A549 (cell line): Measurements from ENCODE around the gene GNL1. TPM values are rescaled to one million over a fixed set of nuclear protein-coding genes. Genes with fewer than 3 reads are reported as not detected.

Experiments
- ATAC-seq, 2 experiments: fragments of 200-7000 bp in 1 of 2; fragments of >200 bp in 1 of 2; cut with Nextera tagmentation in 1 of 2; cut with Tn5 transposase in 1 of 2; 3 replicates each; pipeline versions ENCODE4 v1.8.0 to v1.9.1; 2018 to 2020; ENCODE audit warnings: mild to moderate bottlenecking in 1 of 2, moderate library complexity in 1 of 2
- CTCF ChIA-PET: fragments of 300-600 bp; sonication (Branson Sonifier 250); formaldehyde crosslinking; extraction: SDS; loops from one replicate; lab custom pipeline; 2021; ENCODE audit warnings: antibody characterized with exemption, inconsistent platforms; lab: Yijun Ruan, JAX
- POLR2A ChIA-PET: fragments of 350-600 bp; formaldehyde crosslinking; extraction: SDS; loops from one replicate; lab custom pipeline; 2021; ENCODE audit warnings: antibody characterized with exemption, inconsistent platforms; lab: Yijun Ruan, JAX
- DNase-seq, 2 experiments: peaks; one replicate each; pipeline versions ENCODE4 v3.0.0 to v3.0.0-alpha.2; 2011 to 2016; ENCODE audit warnings: low read depth in 1 of 2, low spot score in 1 of 2
- FAIRE-seq: peaks from 2 replicates; lab custom pipeline; 2011; peaks lifted over from hg19 to GRCh38; lab: Jason Lieb, UNC
- H3K27ac ChIP-seq, 2 experiments: fragments of >200 bp; sonication (Bioruptor Twin); formaldehyde crosslinking; 3 replicates each; pipeline ENCODE4 v1.5.1; 2016 to 2017
- H3K4me1 ChIP-seq: fragments of >200 bp; sonication (Bioruptor Twin); formaldehyde crosslinking; 3 replicates; pipeline ENCODE4 v1.6.1; 2016
- H3K4me2 ChIP-seq: fragments of >200 bp; sonication (Bioruptor Twin); formaldehyde crosslinking; 3 replicates; pipeline ENCODE4 v1.6.1; 2016
- H3K4me3 ChIP-seq: fragments of >200 bp; sonication (Bioruptor Twin); formaldehyde crosslinking; 3 replicates; pipeline ENCODE4 v1.5.1; 2016
- H3K9me3 ChIP-seq: fragments of >200 bp; sonication (Bioruptor Twin); formaldehyde crosslinking; 3 replicates; pipeline ENCODE4 v1.6.1; 2016
- BHLHE40 ChIP-seq: IDR thresholded peaks from 2 replicates; pipeline ENCODE4 v1.6.1; 2012; ENCODE audit warnings: low read depth, low read length, inconsistent platforms
- CBX8 ChIP-seq: fragments of 200-600 bp; sonication (generic); IDR thresholded peaks from 2 replicates; pipeline ENCODE4 v1.6.1; 2016
- CEBPB ChIP-seq, 2 experiments: fragments of >200 bp in 1 of 2; sonication (Bioruptor Twin) in 1 of 2; formaldehyde crosslinking in 1 of 2; IDR thresholded peaks; 2 replicates each; pipeline ENCODE4 v1.6.1; 2012 to 2016
- FOSL2 ChIP-seq, 2 experiments: fragments of 450-650 bp in 1 of 2; fragments of >200 bp in 1 of 2; sonication (Bioruptor Twin) in 1 of 2; formaldehyde crosslinking; IDR thresholded peaks; 2 replicates each; pipeline versions ENCODE4 v1.5.0 to v1.6.1; 2016 to 2020; ENCODE audit warnings: mild to moderate bottlenecking in 1 of 2, moderate library complexity in 1 of 2
- HDAC2 ChIP-seq: fragments of 200-600 bp; sonication (generic); IDR thresholded peaks from 2 replicates; pipeline ENCODE4 v1.6.1; 2016
- HOXA7 ChIP-seq: fragments of 250-450 bp; sonication (Bioruptor Pico); IDR thresholded peaks from 2 replicates; pipeline ENCODE4 v1.5.0; 2020; ENCODE audit warnings: mild to moderate bottlenecking, moderate library complexity
- KDM5A ChIP-seq: fragments of 200-600 bp; sonication (generic); IDR thresholded peaks from 2 replicates; pipeline ENCODE4 v1.6.1; 2016; ENCODE audit warnings: antibody characterized with exemption, mild to moderate bottlenecking
- MAFK ChIP-seq: fragments of 450-650 bp; IDR thresholded peaks from 2 replicates; pipeline ENCODE4 v1.6.1; 2014; ENCODE audit not compliant: partially characterized antibody
- MYC ChIP-seq: IDR thresholded peaks from 2 replicates; pipeline ENCODE4 v1.6.1; 2012; ENCODE audit warnings: mild to moderate bottlenecking, inconsistent platforms, low read length, improper control_type of control experiment, borderline replicate concordance
- PHF8 ChIP-seq: fragments of 200-600 bp; sonication (generic); IDR thresholded peaks from 2 replicates; pipeline ENCODE4 v1.6.1; 2016; ENCODE audit warnings: low read depth, mild to moderate bottlenecking, antibody characterized with exemption, moderate library complexity, borderline replicate concordance
- POLR2A ChIP-seq: IDR thresholded peaks from 2 replicates; pipeline ENCODE4 v1.6.1; 2012; ENCODE audit warnings: mild to moderate bottlenecking, low read length
- RAD21 ChIP-seq, 2 experiments: fragments of >200 bp in 1 of 2; sonication (Bioruptor Twin) in 1 of 2; formaldehyde crosslinking in 1 of 2; IDR thresholded peaks in 1 of 2; conservative IDR thresholded peaks in 1 of 2; 2 replicates in 1 of 2; 3 replicates in 1 of 2; pipeline ENCODE4 v1.6.1; 2012 to 2018; ENCODE audit warnings: inconsistent platforms in 1 of 2
- RNF2 ChIP-seq: fragments of 200-600 bp; sonication (generic); IDR thresholded peaks from 2 replicates; pipeline ENCODE4 v1.6.1; 2016; ENCODE audit warnings: low read depth, mild to moderate bottlenecking, antibody characterized with exemption, moderate library complexity, borderline replicate concordance
- TFCP2L1 ChIP-seq: fragments of 250-450 bp; sonication (Bioruptor Pico); IDR thresholded peaks from 2 replicates; pipeline ENCODE4 v1.5.0; 2021; ENCODE audit warnings: mild to moderate bottlenecking
- TP53 ChIP-seq: fragments of 250-450 bp; sonication (Bioruptor Pico); IDR thresholded peaks from 2 replicates; pipeline ENCODE4 v1.5.0; 2021; ENCODE audit warnings: mild to moderate bottlenecking, moderate library complexity
- ZC3H11A ChIP-seq: fragments of 450-650 bp; IDR thresholded peaks from 2 replicates; pipeline ENCODE4 v1.6.1; 2014; ENCODE audit warnings: antibody characterized with exemption, mild to moderate bottlenecking
- ZFP36 ChIP-seq: fragments of 450-650 bp; IDR thresholded peaks from 2 replicates; pipeline ENCODE4 v1.6.1; 2014; ENCODE audit warnings: borderline replicate concordance; ENCODE audit not compliant: partially characterized antibody
- WGBS: methylation state at CpG from one replicate; pipeline ENCODE4 v1.1.6; 2017; ENCODE audit errors: missing lambda C conversion rate; 5-methylcytosine and 5-hydroxymethylcytosine counted together
- polyA plus RNA-seq, 4 experiments: library from polyadenylated mRNA; depleted of rRNA in 3 of 4; stranded (reverse); fragments of >200 nt; fragmentation: RNase III in 1 of 4; extraction: RNeasy Plus Mini Kit Qiagen cat#74134 plus additional on column Dnase treatment in 1 of 4; gene quantifications; 2 replicates in 3 of 4; 3 replicates in 1 of 4; pipeline ENCODE4 v1.2.3, GENCODE V29; 2011 to 2017
- TF ChIP-seq, protein P1 (sequence below): fragments of 150-350 bp; IDR thresholded peaks from 2 replicates; pipeline ENCODE4 v1.6.1; 2014; ENCODE audit warnings: low read depth, mild to moderate bottlenecking, low read length
- TF ChIP-seq, protein P2 (sequence below): IDR thresholded peaks from 2 replicates; pipeline ENCODE4 v1.6.1; 2012; ENCODE audit warnings: low read depth, borderline replicate concordance
- TF ChIP-seq, protein P3 (sequence below): fragments of 250-450 bp; sonication (Bioruptor Pico); IDR thresholded peaks from 2 replicates; pipeline ENCODE4 v1.5.0; 2021; ENCODE audit warnings: mild to moderate bottlenecking, moderate library complexity, borderline replicate concordance
- TF ChIP-seq, protein P4 (sequence below): fragments of >200 bp; sonication (Bioruptor Twin); formaldehyde crosslinking; IDR thresholded peaks from 3 replicates; pipeline ENCODE4 v1.5.1; 2016
- TF ChIP-seq, protein P5 (sequence below): IDR thresholded peaks from 2 replicates; pipeline ENCODE4 v1.6.1; 2012

The GNL1 gene
- polyA plus RNA-seq, 2 of the 4 experiments (the other 2 are of a cell fraction), result 18.5 to 27.2 TPM

DNA sequence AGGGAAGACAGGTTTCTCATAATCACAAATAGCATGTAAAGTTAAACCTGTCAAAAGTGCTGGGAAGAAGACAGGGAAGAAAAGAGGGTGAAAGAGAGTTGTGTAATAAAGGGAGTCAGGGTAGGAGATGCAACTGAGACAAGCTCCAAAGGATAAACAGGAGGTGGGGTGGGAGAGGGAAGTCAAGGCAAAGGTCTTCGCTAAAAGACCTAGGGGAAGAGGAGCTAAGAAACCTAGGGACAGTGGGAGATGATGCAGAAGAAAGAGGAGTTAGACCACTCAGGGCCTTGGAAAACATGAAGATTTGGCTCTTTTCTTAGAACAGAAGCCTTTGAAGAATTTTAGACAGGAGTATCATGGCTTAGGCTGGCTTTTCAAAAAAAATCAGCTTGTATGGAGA is 7.8 kb upstream of the GNL1 start:
- H3K9me3 ChIP-seq, result no peaks in the 10 kb centered on the region
- DNase-seq, result no peak
- ATAC-seq, result no peak
- H3K27ac ChIP-seq, result no peak overlapping the region
- ChIA-PET CTCF (interaction anchor here (1.9 kb wide), 1 partner anchor 23 kb away, joined by 7 read pairs; no protein-coding TSS in a partner anchor), POLR2A (no interaction called here)
- FAIRE-seq, result no peak
- H3K4me2 ChIP-seq, result no peak overlapping the region
- 88% methylated on average over 1 of the region's 1 CpG for WGBS
- no peaks in the 10 kb centered on the region for H3K4me1 ChIP-seq
- TF ChIP-seq KDM5A, result no peak
- TF ChIP-seq, protein P1, sequence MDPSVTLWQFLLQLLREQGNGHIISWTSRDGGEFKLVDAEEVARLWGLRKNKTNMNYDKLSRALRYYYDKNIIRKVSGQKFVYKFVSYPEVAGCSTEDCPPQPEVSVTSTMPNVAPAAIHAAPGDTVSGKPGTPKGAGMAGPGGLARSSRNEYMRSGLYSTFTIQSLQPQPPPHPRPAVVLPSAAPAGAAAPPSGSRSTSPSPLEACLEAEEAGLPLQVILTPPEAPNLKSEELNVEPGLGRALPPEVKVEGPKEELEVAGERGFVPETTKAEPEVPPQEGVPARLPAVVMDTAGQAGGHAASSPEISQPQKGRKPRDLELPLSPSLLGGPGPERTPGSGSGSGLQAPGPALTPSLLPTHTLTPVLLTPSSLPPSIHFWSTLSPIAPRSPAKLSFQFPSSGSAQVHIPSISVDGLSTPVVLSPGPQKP, result no peak
- no peak for TF ChIP-seq POLR2A
- TF ChIP-seq, protein P2, sequence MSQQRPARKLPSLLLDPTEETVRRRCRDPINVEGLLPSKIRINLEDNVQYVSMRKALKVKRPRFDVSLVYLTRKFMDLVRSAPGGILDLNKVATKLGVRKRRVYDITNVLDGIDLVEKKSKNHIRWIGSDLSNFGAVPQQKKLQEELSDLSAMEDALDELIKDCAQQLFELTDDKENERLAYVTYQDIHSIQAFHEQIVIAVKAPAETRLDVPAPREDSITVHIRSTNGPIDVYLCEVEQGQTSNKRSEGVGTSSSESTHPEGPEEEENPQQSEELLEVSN, result no peak
- no peak for TF ChIP-seq HOXA7 (CRISPR knock-in tag)
- no peak for TF ChIP-seq ZC3H11A
- TF ChIP-seq, protein P3, sequence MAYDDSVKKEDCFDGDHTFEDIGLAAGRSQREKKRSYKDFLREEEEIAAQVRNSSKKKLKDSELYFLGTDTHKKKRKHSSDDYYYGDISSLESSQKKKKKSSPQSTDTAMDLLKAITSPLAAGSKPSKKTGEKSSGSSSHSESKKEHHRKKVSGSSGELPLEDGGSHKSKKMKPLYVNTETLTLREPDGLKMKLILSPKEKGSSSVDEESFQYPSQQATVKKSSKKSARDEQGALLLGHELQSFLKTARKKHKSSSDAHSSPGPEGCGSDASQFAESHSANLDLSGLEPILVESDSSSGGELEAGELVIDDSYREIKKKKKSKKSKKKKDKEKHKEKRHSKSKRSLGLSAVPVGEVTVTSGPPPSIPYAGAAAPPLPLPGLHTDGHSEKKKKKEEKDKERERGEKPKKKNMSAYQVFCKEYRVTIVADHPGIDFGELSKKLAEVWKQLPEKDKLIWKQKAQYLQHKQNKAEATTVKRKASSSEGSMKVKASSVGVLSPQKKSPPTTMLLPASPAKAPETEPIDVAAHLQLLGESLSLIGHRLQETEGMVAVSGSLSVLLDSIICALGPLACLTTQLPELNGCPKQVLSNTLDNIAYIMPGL (CRISPR knock-in tag), result no peak
- TF ChIP-seq HDAC2, result no peak
- TF ChIP-seq, protein P4, sequence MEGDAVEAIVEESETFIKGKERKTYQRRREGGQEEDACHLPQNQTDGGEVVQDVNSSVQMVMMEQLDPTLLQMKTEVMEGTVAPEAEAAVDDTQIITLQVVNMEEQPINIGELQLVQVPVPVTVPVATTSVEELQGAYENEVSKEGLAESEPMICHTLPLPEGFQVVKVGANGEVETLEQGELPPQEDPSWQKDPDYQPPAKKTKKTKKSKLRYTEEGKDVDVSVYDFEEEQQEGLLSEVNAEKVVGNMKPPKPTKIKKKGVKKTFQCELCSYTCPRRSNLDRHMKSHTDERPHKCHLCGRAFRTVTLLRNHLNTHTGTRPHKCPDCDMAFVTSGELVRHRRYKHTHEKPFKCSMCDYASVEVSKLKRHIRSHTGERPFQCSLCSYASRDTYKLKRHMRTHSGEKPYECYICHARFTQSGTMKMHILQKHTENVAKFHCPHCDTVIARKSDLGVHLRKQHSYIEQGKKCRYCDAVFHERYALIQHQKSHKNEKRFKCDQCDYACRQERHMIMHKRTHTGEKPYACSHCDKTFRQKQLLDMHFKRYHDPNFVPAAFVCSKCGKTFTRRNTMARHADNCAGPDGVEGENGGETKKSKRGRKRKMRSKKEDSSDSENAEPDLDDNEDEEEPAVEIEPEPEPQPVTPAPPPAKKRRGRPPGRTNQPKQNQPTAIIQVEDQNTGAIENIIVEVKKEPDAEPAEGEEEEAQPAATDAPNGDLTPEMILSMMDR, result no peak
- TF ChIP-seq MYC, result no peak
- TF ChIP-seq, protein P5, sequence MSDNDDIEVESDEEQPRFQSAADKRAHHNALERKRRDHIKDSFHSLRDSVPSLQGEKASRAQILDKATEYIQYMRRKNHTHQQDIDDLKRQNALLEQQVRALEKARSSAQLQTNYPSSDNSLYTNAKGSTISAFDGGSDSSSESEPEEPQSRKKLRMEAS, result no peak
- TF ChIP-seq BHLHE40, result no peak
- no peak for TF ChIP-seq TP53 (CRISPR knock-in tag)
- no peak for TF ChIP-seq TFCP2L1 (CRISPR knock-in tag)
- TF ChIP-seq MAFK, result no peak
- TF ChIP-seq ZFP36, result no peak
- no peak for TF ChIP-seq CEBPB (IDR thresholded peaks at IDR 0.05)
- H3K4me3 ChIP-seq, result no peak overlapping the region

DNA sequence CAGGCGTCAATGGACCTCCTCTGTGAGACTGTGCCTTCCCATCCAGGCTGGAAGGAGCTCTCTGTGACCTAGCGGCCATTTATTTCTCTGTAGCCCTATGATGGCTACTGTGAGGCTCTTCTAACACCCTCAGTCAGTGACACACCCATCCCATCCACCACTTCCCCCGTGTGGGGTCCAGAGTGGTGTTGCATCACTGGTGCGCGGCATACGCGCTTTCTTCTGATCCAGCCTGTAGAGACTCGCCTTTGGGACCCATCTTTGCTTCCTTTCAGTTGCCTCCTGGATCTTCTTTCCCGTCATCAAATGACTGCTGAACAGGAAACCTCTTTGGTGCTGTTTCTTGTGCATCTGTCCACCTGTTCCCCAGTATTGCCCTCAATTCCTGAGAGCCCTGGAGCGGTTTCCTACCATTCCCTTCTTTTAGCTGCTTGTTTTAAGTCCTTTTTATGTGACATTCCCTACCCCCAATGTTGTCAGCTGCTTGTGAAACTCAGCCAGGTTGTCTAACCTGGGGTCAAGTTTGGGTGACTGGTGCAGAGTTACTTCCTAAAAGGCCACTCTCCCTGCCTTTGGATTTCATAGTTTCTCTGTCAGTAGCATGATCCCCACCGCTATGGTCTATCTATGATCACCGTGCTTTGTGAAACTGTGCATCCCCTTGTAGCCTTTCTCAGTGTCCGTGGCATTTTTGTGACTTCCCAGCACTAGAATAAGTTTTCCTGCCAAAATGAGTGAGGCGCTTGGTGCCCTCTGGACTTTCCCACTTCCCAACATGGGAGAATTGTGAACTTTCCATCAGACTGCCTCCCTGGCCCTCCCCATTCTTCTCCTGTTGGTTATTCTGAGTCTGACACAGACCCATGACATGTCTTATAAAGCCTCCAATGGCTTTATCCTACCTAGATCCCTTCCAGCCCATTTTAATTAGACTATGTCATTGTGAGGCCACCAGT is 6.5 kb upstream of the GNL1 start:
- Histone ChIP-seq H3K4me2 (no peak overlapping the region), H3K27ac (no peak overlapping the region), H3K4me1 (peaks cover 8% of the 10 kb centered on the region; the same call in 2 of the 3 replicates), H3K9me3 (no peaks in the 10 kb centered on the region), H3K4me3 (no peak overlapping the region)
- ChIA-PET CTCF (interaction anchor here (1.7 kb wide), 1 partner anchor 18 kb away, joined by 7 read pairs; no protein-coding TSS in a partner anchor), POLR2A (no interaction called here)
- no peak for DNase-seq
- ATAC-seq, result no peak
- TF ChIP-seq RNF2 (no peak), PHF8 (no peak), TFCP2L1 (CRISPR knock-in tag) (no peak), FOSL2 (IDR thresholded peaks at IDR 0.05) (no peak), FOSL2 (CRISPR knock-in tag; IDR thresholded peaks at IDR 0.05) (no peak), RAD21 (conservative IDR thresholded peaks at IDR 0.05 in 1 of 2, IDR thresholded peaks at IDR 0.05 in 1 of 2) (no peak), CBX8 (no peak)
- TF ChIP-seq, protein P3 (CRISPR knock-in tag), result no peak
- no peak for FAIRE-seq
- WGBS, result 93% methylated on average over 14 of the region's 14 CpGs
